ELF-1 (cell line): Measurements from ENCODE around the gene PAX5.
A peak's percentile ranks its signal among the peaks of the same experiment; 100 is the strongest.

Source experiments
- DNase-seq: peaks from one replicate; pipeline ENCODE4 v3.0.0-alpha.2; 2016; ENCODE audit warnings: low read depth, low spot score

The PAX5 gene

GRCh38 chr9:36934478-36935065, 99.5 kb downstream of the PAX5 start:
- no peak for DNase-seq

GRCh38 chr9:36933676-36934215, 100.3 kb downstream of the PAX5 start:
- DNase-seq = no peak

- no peak for DNase-seq
Observed at GRCh38 chr9:36932198-36932597, 101.9 kb downstream of the PAX5 start.

GRCh38 chr9:36930941-36931340, 103.1 kb downstream of the PAX5 start:
- no peak for DNase-seq

GRCh38 chr9:36929350-36929675, 104.8 kb downstream of the PAX5 start:
- DNase-seq = no peak

- no peak for DNase-seq
Observed at GRCh38 chr9:36928670-36929349, 105.3 kb downstream of the PAX5 start.

- DNase-seq = no peak
Observed at GRCh38 chr9:36928210-36928609, 105.9 kb downstream of the PAX5 start.

- no peak for DNase-seq
Observed at GRCh38 chr9:36924757-36925432, 109.2 kb downstream of the PAX5 start.

GRCh38 chr9:36924071-36924470, 110.0 kb downstream of the PAX5 start:
- DNase-seq = no peak

GRCh38 chr9:36923025-36923625, 110.9 kb downstream of the PAX5 start:
- no peak for DNase-seq

- DNase-seq = no peak
Observed at GRCh38 chr9:36922548-36922947, 111.5 kb downstream of the PAX5 start.

- DNase-seq = no peak
Observed at GRCh38 chr9:36914212-36914577, 119.9 kb downstream of the PAX5 start.

GRCh38 chr9:36913393-36914211, 120.5 kb downstream of the PAX5 start:
- no peak for DNase-seq

- no peak for DNase-seq
Observed at GRCh38 chr9:36912620-36913019, 121.4 kb downstream of the PAX5 start.

GRCh38 chr9:36911601-36912412, 122.3 kb downstream of the PAX5 start:
- no peak for DNase-seq

GRCh38 chr9:36911037-36911436, 123.0 kb downstream of the PAX5 start:
- DNase-seq = no peak

GRCh38 chr9:36906492-36906891, 127.6 kb downstream of the PAX5 start:
- no peak for DNase-seq

- DNase-seq = peak; percentile 46
Observed at GRCh38 chr9:36905101-36906066, 128.7 kb downstream of the PAX5 start.

- no peak for DNase-seq
Observed at GRCh38 chr9:36903541-36904435, 130.3 kb downstream of the PAX5 start.
